HEK293 (cell line): Measurements from ENCODE around the gene TSPAN7.

ENCODE experiments used
- CTCF ChIA-PET: fragments of 350-600 bp; formaldehyde crosslinking; extraction: SDS; loops from one replicate; lab custom pipeline; 2021; ENCODE audit warnings: antibody characterized with exemption; lab: Yijun Ruan, JAX
- POLR2A ChIA-PET: fragments of 300-600 bp; formaldehyde crosslinking; extraction: SDS; loops from one replicate; lab custom pipeline; 2020; ENCODE audit warnings: antibody characterized with exemption, inconsistent platforms; lab: Yijun Ruan, JAX
- H3K27ac ChIP-seq: fragments of 200-500 bp; sonication (Bioruptor generic); 2 replicates; pipeline ENCODE4 v1.5.1; 2014; ENCODE audit warnings: low read depth, low read length, control low read depth, inconsistent platforms; ENCODE audit errors: extremely low read depth
- H3K36me3 ChIP-seq, 2 experiments: fragments of 200-500 bp in 1 of 2; sonication (Bioruptor generic) in 1 of 2; 1 replicate in 1 of 2; 2 replicates in 1 of 2; pipeline ENCODE4 v1.5.1; 2014 to 2017; ENCODE audit warnings: inconsistent platforms in 2 of 2, low read length in 2 of 2; ENCODE audit not compliant: control insufficient read depth in 2 of 2, insufficient read depth in 1 of 2
- H3K4me1 ChIP-seq: fragments of 200-500 bp; sonication (Bioruptor generic); 2 replicates; pipeline ENCODE4 v1.5.1; 2014; ENCODE audit warnings: mild to moderate bottlenecking, low read length, inconsistent platforms; ENCODE audit not compliant: control insufficient read depth, insufficient read depth
- H3K4me3 ChIP-seq: 2 replicates; pipeline ENCODE4 v1.5.1; 2011; ENCODE audit warnings: low read depth, mild to moderate bottlenecking, control low read depth, low read length, moderate library complexity
- H3K9me3 ChIP-seq: fragments of 200-500 bp; sonication (Bioruptor generic); 2 replicates; pipeline ENCODE4 v1.5.1; 2014; ENCODE audit warnings: low read depth, low read length, inconsistent platforms; ENCODE audit not compliant: control insufficient read depth, insufficient read depth
- GLI2 ChIP-seq: fragments of 450-650 bp; formaldehyde crosslinking; IDR thresholded peaks from 2 replicates; pipeline ENCODE4; 2017; ENCODE audit warnings: missing biosample characterization, missing genetic modification characterization, low read depth, borderline replicate concordance
- GLIS2 ChIP-seq: fragments of 450-650 bp; formaldehyde crosslinking; IDR thresholded peaks from 2 replicates; pipeline ENCODE4 v1.5.1; 2016; ENCODE audit warnings: missing biosample characterization, missing genetic modification characterization
- KLF7 ChIP-seq: fragments of 450-650 bp; formaldehyde crosslinking; IDR thresholded peaks from 2 replicates; pipeline ENCODE4 v1.5.1; 2016; ENCODE audit warnings: missing biosample characterization, missing genetic modification characterization, borderline replicate concordance
- MEIS1 ChIP-seq: sonication (generic); formaldehyde crosslinking; IDR thresholded peaks from 2 replicates; pipeline ENCODE4 v1.8.1; 2022; ENCODE audit warnings: missing genetic modification reagents, mild to moderate bottlenecking, borderline replicate concordance
- OSR2 ChIP-seq: fragments of 450-650 bp; formaldehyde crosslinking; IDR thresholded peaks from 2 replicates; pipeline ENCODE4 v1.5.1; 2016; ENCODE audit warnings: missing biosample characterization, missing genetic modification characterization
- RBAK ChIP-seq: fragments of 450-650 bp; formaldehyde crosslinking; IDR thresholded peaks from 2 replicates; pipeline ENCODE4 v1.5.1; 2016; ENCODE audit warnings: missing biosample characterization, missing genetic modification characterization
- ZIC2 ChIP-seq: fragments of 450-650 bp; formaldehyde crosslinking; IDR thresholded peaks from 2 replicates; pipeline ENCODE4 v1.5.1; 2016; ENCODE audit warnings: missing biosample characterization, missing genetic modification characterization
- ZNF514 ChIP-seq: fragments of 450-650 bp; formaldehyde crosslinking; IDR thresholded peaks from 2 replicates; pipeline ENCODE4 v1.5.1; 2016; ENCODE audit warnings: missing biosample characterization, missing genetic modification characterization
- ZNF529 ChIP-seq: fragments of 450-650 bp; formaldehyde crosslinking; IDR thresholded peaks from 2 replicates; pipeline ENCODE4 v1.5.1; 2017; ENCODE audit warnings: missing genetic modification characterization, missing biosample characterization; ENCODE audit not compliant: insufficient replicate concordance
- ZNF548 ChIP-seq: fragments of 450-650 bp; formaldehyde crosslinking; IDR thresholded peaks from 2 replicates; pipeline ENCODE4 v1.5.1; 2016; ENCODE audit warnings: missing biosample characterization, missing genetic modification characterization
- ZNF549 ChIP-seq: fragments of 450-650 bp; IDR thresholded peaks from 2 replicates; pipeline ENCODE4 v1.5.1; 2018; ENCODE audit warnings: missing biosample characterization, missing genetic modification characterization, mild to moderate bottlenecking, inconsistent platforms, moderate library complexity
- ZNF585B ChIP-seq: fragments of 450-650 bp; formaldehyde crosslinking; IDR thresholded peaks from 2 replicates; pipeline ENCODE4 v1.5.1; 2016; ENCODE audit warnings: missing biosample characterization, missing genetic modification characterization
- ZNF600 ChIP-seq: fragments of 450-650 bp; formaldehyde crosslinking; IDR thresholded peaks from 2 replicates; pipeline ENCODE4 v1.5.1; 2016; ENCODE audit warnings: missing biosample characterization, missing genetic modification characterization
- ZNF629 ChIP-seq: fragments of 450-650 bp; formaldehyde crosslinking; IDR thresholded peaks from 2 replicates; pipeline ENCODE4 v1.5.1; 2017; ENCODE audit warnings: missing biosample characterization, missing genetic modification characterization
- ZNF658 ChIP-seq: fragments of 450-650 bp; formaldehyde crosslinking; IDR thresholded peaks from 2 replicates; pipeline ENCODE4; 2016; ENCODE audit warnings: missing biosample characterization, missing genetic modification characterization
- ZNF843 ChIP-seq: fragments of 450-650 bp; formaldehyde crosslinking; IDR thresholded peaks from 2 replicates; pipeline ENCODE4 v1.5.1; 2016; ENCODE audit warnings: missing biosample characterization, missing genetic modification characterization
- ZSCAN16 ChIP-seq: fragments of 450-650 bp; formaldehyde crosslinking; IDR thresholded peaks from 2 replicates; pipeline ENCODE4 v1.5.1; 2016; ENCODE audit warnings: missing biosample characterization, missing genetic modification characterization
- TF ChIP-seq, protein P1 (sequence below): fragments of 450-650 bp; formaldehyde crosslinking; IDR thresholded peaks from 2 replicates; pipeline ENCODE4 v1.5.1; 2017; ENCODE audit warnings: missing biosample characterization, mild to moderate bottlenecking, missing genetic modification characterization, moderate library complexity
- TF ChIP-seq, protein P2 (sequence below): fragments of 450-650 bp; formaldehyde crosslinking; IDR thresholded peaks from 2 replicates; pipeline ENCODE4 v1.5.1; 2016; ENCODE audit warnings: missing biosample characterization, missing genetic modification characterization, borderline replicate concordance
- TF ChIP-seq, protein P3 (sequence below): fragments of 450-650 bp; formaldehyde crosslinking; IDR thresholded peaks from 2 replicates; pipeline ENCODE4 v1.5.1; 2016; ENCODE audit warnings: missing biosample characterization, missing genetic modification characterization

TSPAN7 gene

DNA sequence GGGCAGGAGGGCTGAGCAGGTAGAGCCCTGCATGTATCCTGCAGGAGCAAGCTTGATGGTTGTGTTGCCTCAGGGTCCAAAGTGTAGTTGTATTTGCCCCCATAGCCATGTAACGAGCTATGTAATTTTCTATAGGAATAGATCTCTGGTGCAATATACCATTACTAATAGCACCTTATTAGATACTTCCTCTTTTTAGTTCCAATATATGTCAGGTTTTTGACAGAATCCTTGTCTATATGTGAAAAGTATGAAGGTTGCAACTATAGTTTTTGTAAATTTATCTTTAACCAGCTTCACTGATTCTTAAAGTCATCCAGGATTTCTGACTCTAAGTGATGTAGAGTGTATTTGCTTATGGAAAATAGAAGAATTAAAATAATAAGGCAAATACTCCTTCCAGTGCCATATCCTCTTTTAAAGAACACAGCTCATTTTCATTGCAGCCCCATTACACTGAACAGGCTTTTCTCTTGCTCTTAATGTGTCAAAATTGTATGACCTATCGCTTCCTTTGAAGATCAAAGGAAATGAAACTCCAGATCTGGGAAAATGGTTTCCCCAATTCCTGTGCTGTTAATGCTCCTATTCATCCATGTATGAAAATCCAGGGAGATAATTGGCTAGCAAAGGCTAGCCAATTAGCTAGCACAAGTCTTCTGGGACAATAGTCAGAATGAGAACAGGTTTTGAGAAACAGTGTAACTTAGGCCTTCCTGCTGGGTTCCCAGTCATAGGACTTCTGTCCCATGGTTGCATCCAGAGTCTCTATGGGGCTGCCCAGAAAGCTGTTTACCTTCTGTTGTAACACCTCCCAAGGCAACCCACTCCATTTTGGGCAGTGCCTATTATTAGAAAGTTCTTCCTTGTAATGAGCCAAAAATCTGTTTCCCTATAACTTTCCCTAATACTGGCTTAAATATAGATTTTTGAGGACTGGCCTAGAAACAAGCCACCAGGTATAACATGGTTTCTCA lies 90.6 kb downstream of the TSPAN7 start:
- CTCF ChIA-PET, result interaction anchor here (1.1 to 2.7 kb wide), 4 partner anchors 10 to 27 kb away, joined by 3 to 24 read pairs (median 3); no protein-coding TSS in a partner anchor
- no peak overlapping the region for H3K27ac ChIP-seq
- H3K4me3 ChIP-seq, result no peak overlapping the region

DNA sequence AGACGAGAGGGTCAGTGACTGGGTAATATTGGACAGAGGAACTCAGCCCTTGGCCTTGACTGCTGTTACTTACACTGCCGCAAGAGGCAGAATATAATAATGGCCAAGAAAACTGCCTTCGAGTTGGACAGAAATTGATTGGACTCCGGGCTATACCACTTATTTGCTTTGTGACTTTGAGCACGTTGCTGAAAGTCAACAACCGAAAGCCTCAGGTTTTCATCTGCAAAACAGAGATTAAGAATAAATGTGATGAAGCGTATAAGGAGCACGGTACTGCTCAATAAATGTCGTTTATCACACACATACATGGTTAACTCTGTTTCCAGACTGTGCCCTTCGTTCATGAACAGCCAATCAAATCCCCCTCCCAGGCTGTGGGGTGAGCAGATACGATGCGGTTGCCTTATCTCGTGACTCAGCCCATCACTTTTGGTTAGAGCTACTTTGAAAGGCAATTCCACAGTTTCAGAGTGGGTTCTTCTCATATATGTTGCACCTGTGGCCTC lies 91.6 kb downstream of the TSPAN7 start:
- TF ChIP-seq GLI2, result no peak
- TF ChIP-seq GLIS2 (tag by site-specific recombination), result no peak
- no peak for TF ChIP-seq ZNF585B (tag by site-specific recombination)
- TF ChIP-seq ZNF548 (tag by site-specific recombination), result no peak
- TF ChIP-seq ZNF514 (tag by site-specific recombination), result no peak
- no peak for TF ChIP-seq KLF7 (tag by site-specific recombination)
- TF ChIP-seq ZNF629 (tag by site-specific recombination), result no peak
- no peak for TF ChIP-seq ZNF600 (tag by site-specific recombination)
- no peak for TF ChIP-seq ZNF658 (tag by site-specific recombination)
- TF ChIP-seq ZNF843 (tag by site-specific recombination), result no peak
- TF ChIP-seq, protein P1, sequence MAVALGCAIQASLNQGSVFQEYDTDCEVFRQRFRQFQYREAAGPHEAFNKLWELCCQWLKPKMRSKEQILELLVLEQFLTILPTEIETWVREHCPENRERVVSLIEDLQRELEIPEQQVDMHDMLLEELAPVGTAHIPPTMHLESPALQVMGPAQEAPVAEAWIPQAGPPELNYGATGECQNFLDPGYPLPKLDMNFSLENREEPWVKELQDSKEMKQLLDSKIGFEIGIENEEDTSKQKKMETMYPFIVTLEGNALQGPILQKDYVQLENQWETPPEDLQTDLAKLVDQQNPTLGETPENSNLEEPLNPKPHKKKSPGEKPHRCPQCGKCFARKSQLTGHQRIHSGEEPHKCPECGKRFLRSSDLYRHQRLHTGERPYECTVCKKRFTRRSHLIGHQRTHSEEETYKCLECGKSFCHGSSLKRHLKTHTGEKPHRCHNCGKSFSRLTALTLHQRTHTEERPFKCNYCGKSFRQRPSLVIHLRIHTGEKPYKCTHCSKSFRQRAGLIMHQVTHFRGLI, result no peak
- TF ChIP-seq MEIS1, result no peak
- TF ChIP-seq ZSCAN16 (tag by site-specific recombination), result no peak
- Histone ChIP-seq H3K9me3 (no peaks in the 10 kb centered on the region), H3K4me1 (no peaks in the 10 kb centered on the region), H3K4me3 (no peak overlapping the region), H3K27ac (no peak overlapping the region), H3K36me3 (no peaks in the 10 kb centered on the region)
- ChIA-PET CTCF (interaction anchor here (0.6 to 4.7 kb wide), 8 partner anchors 7 to 369 kb away, joined by 3 to 28 read pairs (median 6); partner anchors contain the start of gene RPGR), POLR2A (no interaction called here)

More for the DNA sequence above, 90.6 kb downstream of the TSPAN7 start:
- no peaks in the 10 kb centered on the region for H3K4me1 ChIP-seq
- no peak for TF ChIP-seq ZNF529 (tag by site-specific recombination)
- no peak for TF ChIP-seq MEIS1
- no peak for TF ChIP-seq OSR2 (tag by site-specific recombination)
- no peak for TF ChIP-seq ZNF549
- TF ChIP-seq, protein P2, sequence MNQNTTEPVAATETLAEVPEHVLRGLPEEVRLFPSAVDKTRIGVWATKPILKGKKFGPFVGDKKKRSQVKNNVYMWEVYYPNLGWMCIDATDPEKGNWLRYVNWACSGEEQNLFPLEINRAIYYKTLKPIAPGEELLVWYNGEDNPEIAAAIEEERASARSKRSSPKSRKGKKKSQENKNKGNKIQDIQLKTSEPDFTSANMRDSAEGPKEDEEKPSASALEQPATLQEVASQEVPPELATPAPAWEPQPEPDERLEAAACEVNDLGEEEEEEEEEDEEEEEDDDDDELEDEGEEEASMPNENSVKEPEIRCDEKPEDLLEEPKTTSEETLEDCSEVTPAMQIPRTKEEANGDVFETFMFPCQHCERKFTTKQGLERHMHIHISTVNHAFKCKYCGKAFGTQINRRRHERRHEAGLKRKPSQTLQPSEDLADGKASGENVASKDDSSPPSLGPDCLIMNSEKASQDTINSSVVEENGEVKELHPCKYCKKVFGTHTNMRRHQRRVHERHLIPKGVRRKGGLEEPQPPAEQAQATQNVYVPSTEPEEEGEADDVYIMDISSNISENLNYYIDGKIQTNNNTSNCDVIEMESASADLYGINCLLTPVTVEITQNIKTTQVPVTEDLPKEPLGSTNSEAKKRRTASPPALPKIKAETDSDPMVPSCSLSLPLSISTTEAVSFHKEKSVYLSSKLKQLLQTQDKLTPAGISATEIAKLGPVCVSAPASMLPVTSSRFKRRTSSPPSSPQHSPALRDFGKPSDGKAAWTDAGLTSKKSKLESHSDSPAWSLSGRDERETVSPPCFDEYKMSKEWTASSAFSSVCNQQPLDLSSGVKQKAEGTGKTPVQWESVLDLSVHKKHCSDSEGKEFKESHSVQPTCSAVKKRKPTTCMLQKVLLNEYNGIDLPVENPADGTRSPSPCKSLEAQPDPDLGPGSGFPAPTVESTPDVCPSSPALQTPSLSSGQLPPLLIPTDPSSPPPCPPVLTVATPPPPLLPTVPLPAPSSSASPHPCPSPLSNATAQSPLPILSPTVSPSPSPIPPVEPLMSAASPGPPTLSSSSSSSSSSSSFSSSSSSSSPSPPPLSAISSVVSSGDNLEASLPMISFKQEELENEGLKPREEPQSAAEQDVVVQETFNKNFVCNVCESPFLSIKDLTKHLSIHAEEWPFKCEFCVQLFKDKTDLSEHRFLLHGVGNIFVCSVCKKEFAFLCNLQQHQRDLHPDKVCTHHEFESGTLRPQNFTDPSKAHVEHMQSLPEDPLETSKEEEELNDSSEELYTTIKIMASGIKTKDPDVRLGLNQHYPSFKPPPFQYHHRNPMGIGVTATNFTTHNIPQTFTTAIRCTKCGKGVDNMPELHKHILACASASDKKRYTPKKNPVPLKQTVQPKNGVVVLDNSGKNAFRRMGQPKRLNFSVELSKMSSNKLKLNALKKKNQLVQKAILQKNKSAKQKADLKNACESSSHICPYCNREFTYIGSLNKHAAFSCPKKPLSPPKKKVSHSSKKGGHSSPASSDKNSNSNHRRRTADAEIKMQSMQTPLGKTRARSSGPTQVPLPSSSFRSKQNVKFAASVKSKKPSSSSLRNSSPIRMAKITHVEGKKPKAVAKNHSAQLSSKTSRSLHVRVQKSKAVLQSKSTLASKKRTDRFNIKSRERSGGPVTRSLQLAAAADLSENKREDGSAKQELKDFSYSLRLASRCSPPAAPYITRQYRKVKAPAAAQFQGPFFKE (tag by site-specific recombination), result no peak
- no peak for TF ChIP-seq ZNF585B (tag by site-specific recombination)
- TF ChIP-seq, protein P3, sequence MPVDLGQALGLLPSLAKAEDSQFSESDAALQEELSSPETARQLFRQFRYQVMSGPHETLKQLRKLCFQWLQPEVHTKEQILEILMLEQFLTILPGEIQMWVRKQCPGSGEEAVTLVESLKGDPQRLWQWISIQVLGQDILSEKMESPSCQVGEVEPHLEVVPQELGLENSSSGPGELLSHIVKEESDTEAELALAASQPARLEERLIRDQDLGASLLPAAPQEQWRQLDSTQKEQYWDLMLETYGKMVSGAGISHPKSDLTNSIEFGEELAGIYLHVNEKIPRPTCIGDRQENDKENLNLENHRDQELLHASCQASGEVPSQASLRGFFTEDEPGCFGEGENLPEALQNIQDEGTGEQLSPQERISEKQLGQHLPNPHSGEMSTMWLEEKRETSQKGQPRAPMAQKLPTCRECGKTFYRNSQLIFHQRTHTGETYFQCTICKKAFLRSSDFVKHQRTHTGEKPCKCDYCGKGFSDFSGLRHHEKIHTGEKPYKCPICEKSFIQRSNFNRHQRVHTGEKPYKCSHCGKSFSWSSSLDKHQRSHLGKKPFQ (tag by site-specific recombination), result no peak
- TF ChIP-seq ZIC2 (tag by site-specific recombination), result no peak
- TF ChIP-seq RBAK (tag by site-specific recombination), result no peak
- TF ChIP-seq, all 188 proteins: peak for 0
- Histone ChIP-seq H3K36me3 (no peaks in the 10 kb centered on the region), H3K9me3 (no peaks in the 10 kb centered on the region)
- POLR2A ChIA-PET, result no interaction called here
